ENCODE results near the gene PRKN. TPM values are rescaled to one million over a fixed set of nuclear protein-coding genes. Genes with fewer than 3 reads are reported as not detected.
"Not testable (repeated sequence)": the region's sequence is repeated elsewhere in the genome, so short reads cannot be mapped to it uniquely, and the experiment has no call there.

The PRKN gene
- total RNA-seq, 2 donors from 2014 or later: 8.3 to 8.4 TPM

GRCh38 chr6:161526794-161527193, 1200.8 kb downstream of the PRKN start:
- Mint-ChIP-seq H3K27me3 (peaks cover 4% of the 10 kb centered on the region), H3K36me3 (ENCODE audit: low read depth) (no peaks in the 10 kb centered on the region), H3K27ac (no peak overlapping the region), H3K4me3 (no peak overlapping the region), H3K4me1 (no peaks in the 10 kb centered on the region)
- ATAC-seq (no peak), DNase-seq (no peak)
- H3K9me3 ChIP-seq (ENCODE audit: control insufficient read depth, low read length, poor library complexity, severe bottlenecking): no peaks in the 10 kb centered on the region

GRCh38 chr6:161523362-161523761, 1204.2 kb downstream of the PRKN start:
- Mint-ChIP-seq H3K27ac (no peak overlapping the region), H3K27me3 (peaks cover 7% of the 10 kb centered on the region), H3K4me1 (no peaks in the 10 kb centered on the region), H3K36me3 (ENCODE audit: low read depth) (no peaks in the 10 kb centered on the region), H3K4me3 (no peak overlapping the region)
- no peaks in the 10 kb centered on the region for H3K9me3 ChIP-seq (ENCODE audit: control insufficient read depth, low read length, poor library complexity, severe bottlenecking)
- no peak for ATAC-seq
- no peak for DNase-seq

GRCh38 chr6:161522276-161522675, 1205.3 kb downstream of the PRKN start:
- no peaks in the 10 kb centered on the region for H3K4me1 Mint-ChIP-seq
- peaks cover 7% of the 10 kb centered on the region for H3K27me3 Mint-ChIP-seq
- no peaks in the 10 kb centered on the region for H3K36me3 Mint-ChIP-seq (ENCODE audit: low read depth)
- no peaks in the 10 kb centered on the region for H3K9me3 ChIP-seq (ENCODE audit: control insufficient read depth, low read length, poor library complexity, severe bottlenecking)
- no peak for ATAC-seq
- no peak overlapping the region for H3K27ac Mint-ChIP-seq
- H3K4me3 Mint-ChIP-seq: no peak overlapping the region
- no peak for DNase-seq

GRCh38 chr6:161511447-161512095, 1216.0 kb downstream of the PRKN start:
- DNase-seq (no peak), ATAC-seq (no peak)
- Mint-ChIP-seq H3K4me1 (no peaks in the 10 kb centered on the region), H3K36me3 (ENCODE audit: low read depth) (peaks cover 5% of the 10 kb centered on the region), H3K4me3 (no peak overlapping the region), H3K27ac (no peak overlapping the region), H3K27me3 (peaks cover 11% of the 10 kb centered on the region)
- H3K9me3 ChIP-seq (ENCODE audit: control insufficient read depth, low read length, poor library complexity, severe bottlenecking): no peaks in the 10 kb centered on the region

GRCh38 chr6:161508341-161508740, 1219.2 kb downstream of the PRKN start:
- H3K4me1 Mint-ChIP-seq: no peaks in the 10 kb centered on the region
- no peaks in the 10 kb centered on the region for H3K9me3 ChIP-seq (ENCODE audit: control insufficient read depth, low read length, poor library complexity, severe bottlenecking)
- H3K4me3 Mint-ChIP-seq: no peak overlapping the region
- peaks cover 5% of the 10 kb centered on the region for H3K27me3 Mint-ChIP-seq
- H3K27ac Mint-ChIP-seq: no peak overlapping the region
- DNase-seq (no peak), ATAC-seq (no peak)
- H3K36me3 Mint-ChIP-seq (ENCODE audit: low read depth): peaks cover 3% of the 10 kb centered on the region

- Mint-ChIP-seq H3K36me3 (ENCODE audit: low read depth) (peaks cover 3% of the 10 kb centered on the region), H3K27me3 (peaks cover 5% of the 10 kb centered on the region), H3K4me3 (no peak overlapping the region), H3K4me1 (no peaks in the 10 kb centered on the region), H3K27ac (no peak overlapping the region)
- no peak for ATAC-seq
- DNase-seq: no peak
- no peaks in the 10 kb centered on the region for H3K9me3 ChIP-seq (ENCODE audit: control insufficient read depth, low read length, poor library complexity, severe bottlenecking)
These were observed 1220.2 kb downstream of the PRKN start for GRCh38 chr6:161507375-161507774.

- Mint-ChIP-seq H3K27ac (no peak overlapping the region), H3K4me3 (no peak overlapping the region), H3K4me1 (peaks cover 2% of the 10 kb centered on the region), H3K27me3 (peaks cover 8% of the 10 kb centered on the region), H3K36me3 (ENCODE audit: low read depth) (peaks cover 3% of the 10 kb centered on the region)
- H3K9me3 ChIP-seq (ENCODE audit: control insufficient read depth, low read length, poor library complexity, severe bottlenecking): no peaks in the 10 kb centered on the region
- DNase-seq (no peak), ATAC-seq (no peak)
These were observed 1224.0 kb downstream of the PRKN start for GRCh38 chr6:161503570-161503969.

GRCh38 chr6:161498881-161499280, 1228.7 kb downstream of the PRKN start:
- H3K27me3 Mint-ChIP-seq: peaks cover 10% of the 10 kb centered on the region
- H3K4me3 Mint-ChIP-seq: no peak overlapping the region
- no peak for DNase-seq
- H3K27ac Mint-ChIP-seq: no peak overlapping the region
- H3K4me1 Mint-ChIP-seq: peaks cover 2% of the 10 kb centered on the region
- no peaks in the 10 kb centered on the region for H3K9me3 ChIP-seq (ENCODE audit: control insufficient read depth, low read length, poor library complexity, severe bottlenecking)
- no peaks in the 10 kb centered on the region for H3K36me3 Mint-ChIP-seq (ENCODE audit: low read depth)
- ATAC-seq: no peak

- no peak for ATAC-seq
- no peak for DNase-seq
- Mint-ChIP-seq H3K36me3 (ENCODE audit: low read depth) (no peaks in the 10 kb centered on the region), H3K4me3 (no peak overlapping the region), H3K27me3 (peaks cover 10% of the 10 kb centered on the region), H3K4me1 (peaks cover 2% of the 10 kb centered on the region), H3K27ac (no peak overlapping the region)
- no peaks in the 10 kb centered on the region for H3K9me3 ChIP-seq (ENCODE audit: control insufficient read depth, low read length, poor library complexity, severe bottlenecking)
These were observed 1229.2 kb downstream of the PRKN start for GRCh38 chr6:161498359-161498758.

GRCh38 chr6:161496941-161497340, 1230.6 kb downstream of the PRKN start:
- Mint-ChIP-seq H3K27me3 (peaks cover 10% of the 10 kb centered on the region), H3K36me3 (ENCODE audit: low read depth) (no peaks in the 10 kb centered on the region), H3K27ac (no peak overlapping the region), H3K4me3 (no peak overlapping the region), H3K4me1 (peaks cover 2% of the 10 kb centered on the region)
- DNase-seq (no peak), ATAC-seq (no peak)
- H3K9me3 ChIP-seq (ENCODE audit: control insufficient read depth, low read length, poor library complexity, severe bottlenecking): no peaks in the 10 kb centered on the region

- DNase-seq; ATAC-seq; H3K4me3 Mint-ChIP-seq; H3K9me3 ChIP-seq (ENCODE audit: control insufficient read depth, low read length, poor library complexity, severe bottlenecking); H3K36me3 Mint-ChIP-seq (ENCODE audit: low read depth); H3K4me1 Mint-ChIP-seq; H3K27ac Mint-ChIP-seq; H3K27me3 Mint-ChIP-seq: not testable (repeated sequence)
These were observed 1231.3 kb downstream of the PRKN start for GRCh38 chr6:161496271-161496670.

- H3K4me3 Mint-ChIP-seq: no peak overlapping the region
- no peaks in the 10 kb centered on the region for H3K9me3 ChIP-seq (ENCODE audit: control insufficient read depth, low read length, poor library complexity, severe bottlenecking)
- no peaks in the 10 kb centered on the region for H3K4me1 Mint-ChIP-seq
- H3K27ac Mint-ChIP-seq: no peak overlapping the region
- ATAC-seq (no peak), DNase-seq (no peak)
- H3K36me3 Mint-ChIP-seq (ENCODE audit: low read depth): no peaks in the 10 kb centered on the region
- H3K27me3 Mint-ChIP-seq: peaks cover 5% of the 10 kb centered on the region
These were observed 1233.0 kb downstream of the PRKN start for GRCh38 chr6:161494566-161494965.

- H3K27ac Mint-ChIP-seq: no peak overlapping the region
- peaks cover 5% of the 10 kb centered on the region for H3K27me3 Mint-ChIP-seq
- DNase-seq (no peak), ATAC-seq (no peak)
- no peak overlapping the region for H3K4me3 Mint-ChIP-seq
- H3K36me3 Mint-ChIP-seq (ENCODE audit: low read depth): no peaks in the 10 kb centered on the region
- no peaks in the 10 kb centered on the region for H3K4me1 Mint-ChIP-seq
- no peaks in the 10 kb centered on the region for H3K9me3 ChIP-seq (ENCODE audit: control insufficient read depth, low read length, poor library complexity, severe bottlenecking)
These were observed 1233.9 kb downstream of the PRKN start for GRCh38 chr6:161493576-161494118.

- Mint-ChIP-seq H3K4me3 (no peak overlapping the region), H3K27me3 (no peaks in the 10 kb centered on the region), H3K36me3 (ENCODE audit: low read depth) (no peaks in the 10 kb centered on the region), H3K4me1 (no peaks in the 10 kb centered on the region), H3K27ac (no peak overlapping the region)
- H3K9me3 ChIP-seq (ENCODE audit: control insufficient read depth, low read length, poor library complexity, severe bottlenecking): no peaks in the 10 kb centered on the region
- DNase-seq: no peak
- no peak for ATAC-seq
These were observed 1237.8 kb downstream of the PRKN start for GRCh38 chr6:161489626-161490306.

All from T-helper 17 cell (primary cell).